Activated T-cell treated with anti-CD3 and anti-CD28 coated beads, Interleukin-2, amount 50 U/mL, for 24 hours (primary cell): ENCODE results near the gene ERCC3.

Source experiments
- DNase-seq: peaks from one replicate; pipeline ENCODE4 v3.0.0-alpha.2; 2020
- H3K27ac Mint-ChIP-seq: 2 replicates; pipeline ENCODE4 v1.8.0; 2020; ENCODE audit warnings: mild to moderate bottlenecking, mixed read lengths
- H3K27me3 Mint-ChIP-seq: 2 replicates; pipeline ENCODE4 v1.8.0; 2020; ENCODE audit warnings: mixed read lengths
- H3K36me3 Mint-ChIP-seq: 2 replicates; pipeline ENCODE4 v1.8.0; 2020; ENCODE audit warnings: low read depth, mixed read lengths
- H3K4me1 Mint-ChIP-seq: 2 replicates; pipeline ENCODE4 v1.8.0; 2020; ENCODE audit warnings: low read depth, mixed read lengths
- H3K4me3 Mint-ChIP-seq: 2 replicates; pipeline ENCODE4 v1.8.0; 2020; ENCODE audit warnings: mild to moderate bottlenecking, moderate library complexity, mixed read lengths
- H3K9me3 Mint-ChIP-seq: 2 replicates; pipeline ENCODE4 v1.8.0; 2020; ENCODE audit warnings: mixed read lengths

The ERCC3 gene

GRCh38 chr2:127308586-127309138, 14.7 kb upstream of the ERCC3 start:
- Mint-ChIP-seq H3K36me3 (peaks cover 77% of the 10 kb centered on the region), H3K4me1 (no peaks in the 10 kb centered on the region), H3K9me3 (no peaks in the 10 kb centered on the region), H3K4me3 (no peak overlapping the region), H3K27ac (no peak overlapping the region), H3K27me3 (no peaks in the 10 kb centered on the region)
- no peak for DNase-seq

DNA sequence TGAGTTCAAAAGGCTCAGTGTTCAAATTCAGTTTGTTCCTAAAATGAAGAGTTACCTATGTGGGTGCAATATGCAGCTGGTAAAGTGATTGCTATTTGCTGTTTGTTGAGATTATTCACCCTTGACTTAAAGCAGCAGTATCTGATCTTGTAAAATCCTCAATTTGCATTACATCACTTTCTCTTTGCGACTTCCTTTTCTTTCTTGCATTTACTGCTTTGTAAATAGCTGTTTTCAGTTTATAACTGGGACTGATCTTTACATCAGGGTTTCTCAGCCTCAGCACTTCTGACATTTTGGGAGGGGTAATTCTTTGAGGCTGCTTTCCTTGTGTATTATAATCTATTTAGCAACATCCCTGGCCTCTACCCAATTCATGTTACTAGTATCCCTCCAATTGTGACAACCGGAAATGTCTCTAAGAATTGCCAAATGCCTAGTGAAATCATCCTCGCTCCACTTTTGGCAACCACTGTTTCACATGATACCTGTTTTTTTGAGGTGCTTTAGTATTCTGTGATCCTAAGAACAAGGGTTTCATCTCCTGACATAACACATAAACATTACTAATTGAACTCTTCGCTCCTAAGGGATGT, 12.1 kb upstream of the ERCC3 start:
- Mint-ChIP-seq H3K36me3 (peaks cover 52% of the 10 kb centered on the region), H3K4me1 (no peaks in the 10 kb centered on the region), H3K4me3 (no peak overlapping the region), H3K9me3 (no peaks in the 10 kb centered on the region), H3K27me3 (no peaks in the 10 kb centered on the region), H3K27ac (no peak overlapping the region)
- DNase-seq: no peak

DNA sequence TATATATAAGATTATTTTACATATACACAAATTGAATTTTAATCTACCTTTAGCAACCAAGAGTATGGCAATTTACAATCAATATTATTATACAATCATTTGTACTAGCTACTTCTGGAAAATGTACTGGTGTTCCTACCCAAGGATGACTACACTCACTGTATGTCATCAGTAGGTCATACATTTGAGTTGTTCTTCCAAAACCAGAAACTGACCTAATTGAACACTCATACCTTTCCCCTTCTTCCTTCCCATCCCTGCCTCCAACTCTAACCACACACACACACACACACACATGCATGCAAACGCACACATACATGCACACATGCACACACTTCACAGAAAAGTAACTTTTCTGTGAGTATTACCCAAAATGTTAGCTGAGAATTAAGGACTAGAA, 8.2 kb upstream of the ERCC3 start:
- Mint-ChIP-seq H3K9me3 (no peaks in the 10 kb centered on the region), H3K4me1 (no peaks in the 10 kb centered on the region), H3K4me3 (no peak overlapping the region), H3K27me3 (no peaks in the 10 kb centered on the region), H3K27ac (peak overlapping the region; percentile 2), H3K36me3 (peaks cover 24% of the 10 kb centered on the region)
- DNase-seq: no peak

- no peaks in the 10 kb centered on the region for H3K27me3 Mint-ChIP-seq
- peaks cover 31% of the 10 kb centered on the region for H3K4me1 Mint-ChIP-seq
- peak overlapping the region; percentile 100 for H3K4me3 Mint-ChIP-seq
- H3K27ac Mint-ChIP-seq: peak overlapping the region; percentile 99
- peaks cover 60% of the 10 kb centered on the region for H3K36me3 Mint-ChIP-seq
- DNase-seq: no peak
- no peaks in the 10 kb centered on the region for H3K9me3 Mint-ChIP-seq
Observed at GRCh38 chr2:127293386-127293747, 577 bp downstream of the ERCC3 start.

DNA sequence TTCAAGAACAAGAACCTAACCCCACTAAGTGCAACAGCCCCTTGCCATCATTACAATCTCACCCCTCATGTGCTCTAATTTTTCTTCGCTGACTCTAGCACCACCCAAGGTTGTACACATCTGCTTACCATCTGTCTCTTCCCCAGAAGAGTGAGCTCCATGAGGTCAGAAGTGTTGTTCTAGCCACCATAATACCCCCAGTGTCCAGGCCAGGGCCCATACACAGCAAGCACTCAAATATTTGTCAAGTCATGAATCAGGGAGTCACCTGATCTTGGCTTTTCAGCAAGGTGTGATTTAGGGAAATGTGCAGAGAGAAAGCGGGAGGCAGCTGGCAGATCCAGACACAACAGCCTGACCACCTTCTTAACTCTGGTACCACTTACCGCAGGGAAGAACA, 5.7 kb downstream of the ERCC3 start:
- H3K9me3 Mint-ChIP-seq: no peaks in the 10 kb centered on the region
- no peak overlapping the region for H3K4me3 Mint-ChIP-seq
- DNase-seq: no peak
- H3K4me1 Mint-ChIP-seq: peaks cover 40% of the 10 kb centered on the region
- no peaks in the 10 kb centered on the region for H3K27me3 Mint-ChIP-seq
- H3K36me3 Mint-ChIP-seq: peaks cover 99% of the 10 kb centered on the region
- peak overlapping the region; percentile 7 for H3K27ac Mint-ChIP-seq

- Mint-ChIP-seq H3K27me3 (no peaks in the 10 kb centered on the region), H3K36me3 (peaks cover 98% of the 10 kb centered on the region), H3K9me3 (no peaks in the 10 kb centered on the region), H3K4me1 (peaks cover 34% of the 10 kb centered on the region), H3K4me3 (no peak overlapping the region), H3K27ac (no peak overlapping the region)
- no peak for DNase-seq
Observed at GRCh38 chr2:127283275-127283674, 10.7 kb downstream of the ERCC3 start.

DNA sequence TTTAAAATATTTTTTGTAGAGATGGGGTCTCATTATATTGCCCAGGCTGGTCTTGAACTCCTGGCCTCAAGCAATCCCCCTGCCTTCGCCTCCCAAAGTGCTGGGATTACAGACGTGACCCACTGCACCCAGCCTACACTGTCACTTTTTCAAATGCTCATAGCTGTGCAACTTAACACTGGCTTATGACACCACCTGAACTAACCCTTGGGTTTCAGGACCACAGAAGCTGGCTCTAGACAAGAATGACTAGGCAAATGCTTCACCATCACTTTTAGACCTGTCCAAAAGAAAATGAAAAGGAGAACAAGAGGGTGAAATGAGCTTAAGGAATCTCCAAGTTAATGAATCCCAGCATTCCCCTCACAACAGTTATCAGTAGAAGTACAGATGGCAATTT, 13.3 kb downstream of the ERCC3 start:
- Mint-ChIP-seq H3K4me3 (no peak overlapping the region), H3K4me1 (peaks cover 38% of the 10 kb centered on the region), H3K27ac (peak overlapping the region; percentile 58), H3K9me3 (no peaks in the 10 kb centered on the region), H3K27me3 (no peaks in the 10 kb centered on the region), H3K36me3 (peaks cover 96% of the 10 kb centered on the region)
- no peak for DNase-seq

GRCh38 chr2:127279781-127280180, 14.2 kb downstream of the ERCC3 start:
- Mint-ChIP-seq H3K9me3 (no peaks in the 10 kb centered on the region), H3K4me1 (peaks cover 37% of the 10 kb centered on the region), H3K4me3 (no peak overlapping the region), H3K27me3 (no peaks in the 10 kb centered on the region), H3K36me3 (peaks cover 96% of the 10 kb centered on the region), H3K27ac (no peak overlapping the region)
- DNase-seq: no peak

DNA sequence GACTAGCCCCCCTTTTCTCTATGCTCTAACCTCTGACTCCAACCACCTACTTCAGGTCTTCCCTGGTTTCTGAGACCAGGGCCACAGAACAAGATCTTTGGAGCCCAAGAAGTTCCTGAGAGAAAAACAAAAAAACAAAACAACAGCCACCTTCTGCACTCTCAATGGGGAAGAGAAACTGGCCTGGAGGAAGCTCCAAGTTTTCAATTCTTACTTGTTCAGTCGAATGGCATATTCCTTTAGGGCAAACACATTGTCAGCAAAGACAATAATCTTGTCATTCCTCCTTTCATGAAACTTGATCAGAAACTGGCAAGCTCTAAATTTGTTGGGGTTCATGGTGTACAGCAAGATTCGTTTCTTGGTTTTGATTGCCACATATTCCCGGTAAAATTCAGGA, 15.0 kb downstream of the ERCC3 start:
- Mint-ChIP-seq H3K27ac (peak overlapping the region; percentile 11), H3K27me3 (no peaks in the 10 kb centered on the region), H3K4me3 (no peak overlapping the region), H3K9me3 (no peaks in the 10 kb centered on the region), H3K4me1 (peaks cover 31% of the 10 kb centered on the region), H3K36me3 (peaks cover 95% of the 10 kb centered on the region)
- no peak for DNase-seq

DNA sequence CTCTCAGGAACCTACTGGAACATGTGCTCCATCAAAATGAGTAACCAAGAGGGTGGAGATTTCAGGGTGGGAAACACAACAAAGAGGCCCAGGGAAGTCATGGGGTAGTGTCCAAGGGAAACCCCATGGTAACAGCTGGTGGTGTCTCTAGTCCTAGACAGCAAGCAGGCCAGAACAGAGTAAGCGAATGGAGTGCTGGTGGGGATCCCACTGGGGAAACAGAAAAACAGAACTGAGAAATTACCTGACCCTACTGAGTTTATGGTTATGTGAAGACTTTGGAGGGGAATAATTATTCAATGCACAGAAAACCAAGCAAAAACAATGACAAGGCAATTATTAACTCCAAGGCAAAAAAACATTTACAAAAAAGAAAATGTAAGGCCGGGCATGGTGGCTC, 16.9 kb downstream of the ERCC3 start:
- H3K36me3 Mint-ChIP-seq: peaks cover 96% of the 10 kb centered on the region
- no peak overlapping the region for H3K4me3 Mint-ChIP-seq
- DNase-seq: no peak
- H3K9me3 Mint-ChIP-seq: no peaks in the 10 kb centered on the region
- H3K4me1 Mint-ChIP-seq: peaks cover 14% of the 10 kb centered on the region
- peak overlapping the region; percentile 66 for H3K27ac Mint-ChIP-seq
- H3K27me3 Mint-ChIP-seq: no peaks in the 10 kb centered on the region

DNA sequence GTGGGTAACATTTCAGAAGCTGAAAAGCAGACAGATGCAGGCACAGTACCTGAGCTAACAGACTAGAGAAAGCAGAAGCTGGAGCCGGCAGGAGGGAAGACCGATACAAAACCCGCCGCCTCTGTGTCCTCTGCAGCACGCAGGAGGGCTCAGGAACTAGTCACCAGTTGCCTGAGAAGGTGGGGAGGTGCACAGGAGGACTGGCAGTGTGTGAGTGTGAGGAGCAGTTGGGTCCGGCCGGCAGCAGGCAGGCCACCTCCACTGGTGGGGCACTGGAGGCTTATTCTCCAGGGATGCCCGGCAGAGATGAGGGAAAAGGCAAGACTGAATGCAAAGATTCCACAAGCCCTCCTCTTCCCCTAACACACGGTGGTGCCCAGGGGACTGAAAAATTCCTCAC, 18.2 kb downstream of the ERCC3 start:
- no peak for DNase-seq
- peaks cover 94% of the 10 kb centered on the region for H3K36me3 Mint-ChIP-seq
- H3K27me3 Mint-ChIP-seq: no peaks in the 10 kb centered on the region
- no peak overlapping the region for H3K27ac Mint-ChIP-seq
- H3K4me1 Mint-ChIP-seq: peaks cover 12% of the 10 kb centered on the region
- no peaks in the 10 kb centered on the region for H3K9me3 Mint-ChIP-seq
- H3K4me3 Mint-ChIP-seq: no peak overlapping the region

DNA sequence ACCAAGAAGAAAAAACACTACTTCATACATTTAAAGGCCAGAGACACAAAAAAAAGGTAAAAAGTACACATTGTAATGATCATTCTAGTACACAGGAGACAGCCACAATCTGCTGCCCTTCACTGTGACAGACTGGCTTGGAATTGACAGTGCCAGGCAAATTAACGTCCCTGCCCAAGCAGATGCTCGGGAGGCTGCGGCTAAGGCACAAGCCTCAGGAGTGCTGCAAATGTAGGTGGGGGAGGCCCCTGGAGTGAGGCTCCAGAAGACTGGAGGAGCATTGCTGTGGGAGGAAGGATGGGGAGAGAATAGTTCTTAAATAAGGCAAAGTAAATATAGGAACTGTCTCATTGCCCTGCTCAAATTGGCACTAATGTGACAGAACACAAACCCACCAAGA, 18.6 kb downstream of the ERCC3 start:
- Mint-ChIP-seq H3K4me1 (peaks cover 12% of the 10 kb centered on the region), H3K36me3 (peaks cover 96% of the 10 kb centered on the region), H3K9me3 (no peaks in the 10 kb centered on the region), H3K27ac (no peak overlapping the region), H3K27me3 (no peaks in the 10 kb centered on the region), H3K4me3 (no peak overlapping the region)
- DNase-seq: no peak

GRCh38 chr2:127270663-127271062, 23.3 kb downstream of the ERCC3 start:
- no peak overlapping the region for H3K27ac Mint-ChIP-seq
- H3K4me1 Mint-ChIP-seq: no peaks in the 10 kb centered on the region
- H3K36me3 Mint-ChIP-seq: peaks cover 92% of the 10 kb centered on the region
- no peak for DNase-seq
- H3K4me3 Mint-ChIP-seq: no peak overlapping the region
- no peaks in the 10 kb centered on the region for H3K27me3 Mint-ChIP-seq
- H3K9me3 Mint-ChIP-seq: no peaks in the 10 kb centered on the region

GRCh38 chr2:127261804-127262406, 32.0 kb downstream of the ERCC3 start:
- H3K27me3 Mint-ChIP-seq: no peaks in the 10 kb centered on the region
- DNase-seq: no peak
- no peaks in the 10 kb centered on the region for H3K9me3 Mint-ChIP-seq
- H3K27ac Mint-ChIP-seq: no peak overlapping the region
- H3K36me3 Mint-ChIP-seq: peaks cover 95% of the 10 kb centered on the region
- H3K4me3 Mint-ChIP-seq: no peak overlapping the region
- H3K4me1 Mint-ChIP-seq: no peaks in the 10 kb centered on the region

GRCh38 chr2:127259355-127259754, 34.6 kb downstream of the ERCC3 start:
- no peak overlapping the region for H3K27ac Mint-ChIP-seq
- peaks cover 93% of the 10 kb centered on the region for H3K36me3 Mint-ChIP-seq

More at GRCh38 chr2:127259355-127259754, 34.6 kb downstream of the ERCC3 start:
- Mint-ChIP-seq H3K4me1 (no peaks in the 10 kb centered on the region), H3K9me3 (no peaks in the 10 kb centered on the region), H3K4me3 (no peak overlapping the region), H3K27me3 (no peaks in the 10 kb centered on the region)
- no peak for DNase-seq
